Neutrophil (primary cell): Measurements from ENCODE around the gene UROS.

Experiments
- H3K27ac ChIP-seq: fragments of 200-600 bp; sonication (generic); 2 replicates; pipeline ENCODE4 v1.5.1; 2016; ENCODE audit warnings: mild to moderate bottlenecking, moderate library complexity
- H3K27me3 ChIP-seq: fragments of 200-600 bp; sonication (generic); 2 replicates; pipeline ENCODE4 v1.6.0; 2016; ENCODE audit warnings: mild to moderate bottlenecking
- H3K36me3 ChIP-seq: fragments of 200-600 bp; sonication (generic); 2 replicates; pipeline ENCODE4 v1.5.1; 2017
- H3K4me1 ChIP-seq, 2 experiments: fragments of 200-600 bp in 1 of 2; sonication (generic) in 1 of 2; 1 replicate in 1 of 2; 2 replicates in 1 of 2; pipeline versions ENCODE4 v1.5.1 to v1.6.1; 2013 to 2016; ENCODE audit warnings: low read depth in 1 of 2, low read length in 1 of 2, mild to moderate bottlenecking in 1 of 2, moderate library complexity in 1 of 2; ENCODE audit not compliant: control insufficient read depth in 1 of 2, insufficient read depth in 1 of 2
- H3K4me3 ChIP-seq, 2 experiments: fragments of 200-600 bp in 1 of 2; sonication (generic) in 1 of 2; 1 replicate in 1 of 2; 2 replicates in 1 of 2; pipeline ENCODE4 v1.5.1; 2013 to 2016; ENCODE audit warnings: low read depth in 1 of 2, low read length in 1 of 2, mild to moderate bottlenecking in 1 of 2, moderate library complexity in 1 of 2
- H3K9me3 ChIP-seq: fragments of 200-600 bp; sonication (generic); 2 replicates; pipeline ENCODE4 v1.5.1; 2016
- CTCF ChIP-seq: fragments of 200-600 bp; sonication (generic); IDR thresholded peaks from 2 replicates; pipeline ENCODE4 v1.5.1; 2016; ENCODE audit warnings: antibody characterized with exemption

Gene UROS

GRCh38 chr10:125770844-125771243 lies 52.2 kb downstream of the UROS start:
- Histone ChIP-seq H3K36me3 (peaks cover 23% of the 10 kb centered on the region), H3K4me1 (no peaks in the 10 kb centered on the region), H3K4me3 (no peak overlapping the region)

DNA sequence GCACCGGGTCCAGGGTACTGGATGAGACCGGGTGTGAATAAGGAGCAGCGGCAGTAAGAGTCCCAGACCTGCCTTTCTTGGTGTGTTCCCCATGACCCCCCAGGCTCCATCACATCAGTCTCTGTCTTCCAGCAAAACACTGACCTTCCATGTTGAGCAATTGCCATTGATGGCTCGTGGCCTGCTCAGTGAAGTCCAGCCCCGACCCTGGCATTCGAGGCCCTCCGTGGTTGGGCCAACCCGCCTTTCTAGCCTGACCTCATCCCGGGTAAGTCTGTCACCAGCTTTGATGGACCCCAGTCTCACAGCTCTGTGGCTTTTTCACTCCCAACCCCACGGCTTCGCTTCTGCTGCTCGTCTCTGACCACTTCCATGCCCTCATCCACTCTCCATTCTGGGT lies 53.9 kb downstream of the UROS start:
- Histone ChIP-seq H3K4me3 (no peak overlapping the region), H3K27ac (no peak overlapping the region), H3K9me3 (no peaks in the 10 kb centered on the region), H3K36me3 (peaks cover 40% of the 10 kb centered on the region), H3K4me1 (no peaks in the 10 kb centered on the region), H3K27me3 (peaks cover 12% of the 10 kb centered on the region)
- TF ChIP-seq CTCF, result no peak

More at GRCh38 chr10:125770844-125771243, 52.2 kb downstream of the UROS start:
- no peak overlapping the region for H3K27ac ChIP-seq
- no peaks in the 10 kb centered on the region for H3K9me3 ChIP-seq
- H3K27me3 ChIP-seq, result peaks cover 25% of the 10 kb centered on the region
- TF ChIP-seq CTCF, result no peak

GRCh38 chr10:125768219-125768855 lies 54.7 kb downstream of the UROS start:
- Histone ChIP-seq H3K4me1 (no peaks in the 10 kb centered on the region), H3K27ac (no peak overlapping the region), H3K9me3 (no peaks in the 10 kb centered on the region), H3K36me3 (peaks cover 48% of the 10 kb centered on the region), H3K4me3 (no peak overlapping the region), H3K27me3 (peaks cover 4% of the 10 kb centered on the region)
- TF ChIP-seq CTCF, result no peak

- Histone ChIP-seq H3K4me1 (no peaks in the 10 kb centered on the region), H3K9me3 (no peaks in the 10 kb centered on the region), H3K27me3 (no peaks in the 10 kb centered on the region), H3K27ac (no peak overlapping the region), H3K4me3 (no peak overlapping the region), H3K36me3 (peaks cover 66% of the 10 kb centered on the region)
- TF ChIP-seq CTCF, result no peak
Measured at GRCh38 chr10:125766511-125766910, 56.5 kb downstream of the UROS start.

GRCh38 chr10:125765835-125766234 lies 57.2 kb downstream of the UROS start:
- no peaks in the 10 kb centered on the region for H3K4me1 ChIP-seq
- H3K27ac ChIP-seq, result no peak overlapping the region
- no peaks in the 10 kb centered on the region for H3K9me3 ChIP-seq
- no peaks in the 10 kb centered on the region for H3K27me3 ChIP-seq
- no peak overlapping the region for H3K4me3 ChIP-seq
- H3K36me3 ChIP-seq, result peaks cover 72% of the 10 kb centered on the region
- TF ChIP-seq CTCF, result no peak
